GM12878 (cell line): ENCODE measurements around the gene CHAD. TPM values are rescaled to one million over a fixed set of nuclear protein-coding genes. Genes with fewer than 3 reads are reported as not detected.

Source experiments
- CREB1 ChIP-seq: IDR thresholded peaks from 2 replicates; pipeline ENCODE4 v1.6.1; 2012; ENCODE audit warnings: low read depth, mild to moderate bottlenecking, inconsistent platforms
- ELK1 ChIP-seq: IDR thresholded peaks from 2 replicates; pipeline ENCODE4 v1.6.1; 2012; ENCODE audit warnings: low read depth, low read length, improper control_type of control experiment
- ESRRA ChIP-seq: IDR thresholded peaks from 2 replicates; pipeline ENCODE4 v1.6.1; 2012; ENCODE audit warnings: mild to moderate bottlenecking, low read length, improper control_type of control experiment
- JUND ChIP-seq: IDR thresholded peaks from 2 replicates; pipeline ENCODE4 v1.6.1; 2012; ENCODE audit warnings: low read depth, mild to moderate bottlenecking, low read length, improper control_type of control experiment, moderate library complexity
- NR2C2 ChIP-seq: IDR thresholded peaks from 2 replicates; pipeline ENCODE4 v1.6.1; 2011; ENCODE audit warnings: borderline replicate concordance, low read depth; ENCODE audit not compliant: control insufficient read depth, insufficient read length
- RELA ChIP-seq: fragments of 450-650 bp; IDR thresholded peaks from 2 replicates; pipeline ENCODE4 v1.8.0; 2014; ENCODE audit warnings: borderline replicate concordance; ENCODE audit not compliant: partially characterized antibody
- SMARCA5 ChIP-seq: fragments of 450-650 bp; IDR thresholded peaks from 2 replicates; pipeline ENCODE4 v1.6.1; 2017; ENCODE audit warnings: mild to moderate bottlenecking
- SP1 ChIP-seq: IDR thresholded peaks from one replicate; pipeline ENCODE4 v1.6.1; 2011; ENCODE audit warnings: low read depth, low read length
- SREBF2 ChIP-seq: IDR thresholded peaks from 2 replicates; pipeline ENCODE4 v1.6.1; 2012; ENCODE audit warnings: mild to moderate bottlenecking, low read length
- STAT1 ChIP-seq: fragments of 450-650 bp; conservative IDR thresholded peaks from 2 replicates; pipeline ENCODE4 v1.6.1; 2014; ENCODE audit warnings: antibody characterized with exemption, mild to moderate bottlenecking
- ZBED1 ChIP-seq: IDR thresholded peaks from 2 replicates; pipeline ENCODE4 v1.6.1; 2016; ENCODE audit warnings: borderline replicate concordance
- ZBTB33 ChIP-seq: fragments of 450-650 bp; IDR thresholded peaks from 2 replicates; pipeline ENCODE4 v1.6.1; 2017; ENCODE audit warnings: mild to moderate bottlenecking
- ZNF384 ChIP-seq: IDR thresholded peaks from 2 replicates; pipeline ENCODE4 v1.6.1; 2012; ENCODE audit warnings: low read depth, mild to moderate bottlenecking, low read length, improper control_type of control experiment, borderline replicate concordance
- polyA plus RNA-seq, 11 experiments: library from polyadenylated mRNA; depleted of rRNA in 4 of 11; unstranded in 6 of 11; stranded (reverse) in 5 of 11; fragments of >200 nt; fragmentation: Nextera tagmentation in 4 of 11; fragmentation: Illumina TruSeq in 1 of 11; extraction: Ambion mirVana in 4 of 11; extraction: Trizol in 1 of 11; gene quantifications; 1 replicate in 1 of 11; 2 replicates in 10 of 11; pipeline versions ENCODE4 v1.2.1 to v1.2.3, GENCODE V29; 2011 to 2016; ENCODE audit warnings: inconsistent platforms in 2 of 11, missing spikeins in 2 of 11, low read depth in 1 of 11
- total RNA-seq, 4 experiments: library from RNA; depleted of rRNA in 3 of 4; stranded (reverse); fragments of >200 nt in 3 of 4; fragmentation: Illumina TruSeq in 1 of 4; extraction: Trizol in 1 of 4; gene quantifications; 2 replicates each; pipeline versions ENCODE4 v1.2.1 to v1.2.3, GENCODE V29; 2013 to 2021
- TF ChIP-seq, protein P1 (sequence below): fragments of 450-650 bp; IDR thresholded peaks from 2 replicates; pipeline ENCODE4 v1.6.1; 2014; ENCODE audit warnings: mild to moderate bottlenecking
- TF ChIP-seq, protein P2 (sequence below): fragments of 450-650 bp; formaldehyde crosslinking; IDR thresholded peaks from 2 replicates; pipeline ENCODE4 v1.4.0; 2020; ENCODE audit warnings: mild to moderate bottlenecking, moderate library complexity
- TF ChIP-seq, protein P3 (sequence below): fragments of 450-650 bp; IDR thresholded peaks from 2 replicates; pipeline ENCODE4 v1.6.1; 2018; ENCODE audit warnings: mild to moderate bottlenecking, low read depth, moderate library complexity; ENCODE audit not compliant: partially characterized antibody
- TF ChIP-seq, protein P4 (sequence below): fragments of 450-650 bp; formaldehyde crosslinking; IDR thresholded peaks from 2 replicates; pipeline ENCODE4 v1.5.0; 2022; ENCODE audit warnings: mild to moderate bottlenecking, missing genetic modification characterization

Gene CHAD
- total and polyA plus RNA-seq, 10 of the 15 experiments (the other 5 are each of a cell fraction or from before 2014, with no cell fraction given), result 0.06 TPM; not detected in 9

DNA sequence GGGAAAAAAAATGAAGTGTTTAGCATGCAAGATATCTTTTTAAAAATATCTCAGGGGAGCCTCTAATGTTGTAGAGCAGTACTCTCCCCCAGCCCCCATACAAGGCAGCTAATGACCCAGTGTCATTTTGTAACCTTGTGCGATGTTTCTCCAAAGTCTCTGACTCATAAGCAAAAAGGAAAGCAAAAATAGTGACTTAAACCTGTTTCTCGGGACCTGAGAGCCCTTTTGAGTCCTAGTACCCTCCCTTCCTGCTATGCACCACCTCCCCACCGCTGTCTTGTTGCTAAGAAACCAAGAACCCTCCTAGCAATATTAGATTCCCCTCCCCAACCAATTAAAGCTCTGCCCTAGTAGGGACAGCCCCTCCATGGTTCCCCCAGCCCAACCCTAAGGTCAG, 42.4 kb upstream of the CHAD start (continued):
- TF ChIP-seq JUND (peak; percentile 66; the same call in 1 of the 2 replicates), NR2C2 (no peak), CREB1 (peak; percentile 51), ZBED1 (no peak), ESRRA (no peak), STAT1 (no peak), SREBF2 (no peak), ZBTB33 (no peak), ZNF384 (no peak), SP1 (peak; percentile 57), SMARCA5 (no peak), RELA (no peak), ELK1 (no peak)
- TF ChIP-seq, protein P1, sequence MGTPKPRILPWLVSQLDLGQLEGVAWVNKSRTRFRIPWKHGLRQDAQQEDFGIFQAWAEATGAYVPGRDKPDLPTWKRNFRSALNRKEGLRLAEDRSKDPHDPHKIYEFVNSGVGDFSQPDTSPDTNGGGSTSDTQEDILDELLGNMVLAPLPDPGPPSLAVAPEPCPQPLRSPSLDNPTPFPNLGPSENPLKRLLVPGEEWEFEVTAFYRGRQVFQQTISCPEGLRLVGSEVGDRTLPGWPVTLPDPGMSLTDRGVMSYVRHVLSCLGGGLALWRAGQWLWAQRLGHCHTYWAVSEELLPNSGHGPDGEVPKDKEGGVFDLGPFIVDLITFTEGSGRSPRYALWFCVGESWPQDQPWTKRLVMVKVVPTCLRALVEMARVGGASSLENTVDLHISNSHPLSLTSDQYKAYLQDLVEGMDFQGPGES, result no peak
- TF ChIP-seq, protein P2, sequence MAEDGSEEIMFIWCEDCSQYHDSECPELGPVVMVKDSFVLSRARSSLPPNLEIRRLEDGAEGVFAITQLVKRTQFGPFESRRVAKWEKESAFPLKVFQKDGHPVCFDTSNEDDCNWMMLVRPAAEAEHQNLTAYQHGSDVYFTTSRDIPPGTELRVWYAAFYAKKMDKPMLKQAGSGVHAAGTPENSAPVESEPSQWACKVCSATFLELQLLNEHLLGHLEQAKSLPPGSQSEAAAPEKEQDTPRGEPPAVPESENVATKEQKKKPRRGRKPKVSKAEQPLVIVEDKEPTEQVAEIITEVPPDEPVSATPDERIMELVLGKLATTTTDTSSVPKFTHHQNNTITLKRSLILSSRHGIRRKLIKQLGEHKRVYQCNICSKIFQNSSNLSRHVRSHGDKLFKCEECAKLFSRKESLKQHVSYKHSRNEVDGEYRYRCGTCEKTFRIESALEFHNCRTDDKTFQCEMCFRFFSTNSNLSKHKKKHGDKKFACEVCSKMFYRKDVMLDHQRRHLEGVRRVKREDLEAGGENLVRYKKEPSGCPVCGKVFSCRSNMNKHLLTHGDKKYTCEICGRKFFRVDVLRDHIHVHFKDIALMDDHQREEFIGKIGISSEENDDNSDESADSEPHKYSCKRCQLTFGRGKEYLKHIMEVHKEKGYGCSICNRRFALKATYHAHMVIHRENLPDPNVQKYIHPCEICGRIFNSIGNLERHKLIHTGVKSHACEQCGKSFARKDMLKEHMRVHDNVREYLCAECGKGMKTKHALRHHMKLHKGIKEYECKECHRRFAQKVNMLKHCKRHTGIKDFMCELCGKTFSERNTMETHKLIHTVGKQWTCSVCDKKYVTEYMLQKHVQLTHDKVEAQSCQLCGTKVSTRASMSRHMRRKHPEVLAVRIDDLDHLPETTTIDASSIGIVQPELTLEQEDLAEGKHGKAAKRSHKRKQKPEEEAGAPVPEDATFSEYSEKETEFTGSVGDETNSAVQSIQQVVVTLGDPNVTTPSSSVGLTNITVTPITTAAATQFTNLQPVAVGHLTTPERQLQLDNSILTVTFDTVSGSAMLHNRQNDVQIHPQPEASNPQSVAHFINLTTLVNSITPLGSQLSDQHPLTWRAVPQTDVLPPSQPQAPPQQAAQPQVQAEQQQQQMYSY (CRISPR knock-in tag), result no peak
- TF ChIP-seq, protein P3, sequence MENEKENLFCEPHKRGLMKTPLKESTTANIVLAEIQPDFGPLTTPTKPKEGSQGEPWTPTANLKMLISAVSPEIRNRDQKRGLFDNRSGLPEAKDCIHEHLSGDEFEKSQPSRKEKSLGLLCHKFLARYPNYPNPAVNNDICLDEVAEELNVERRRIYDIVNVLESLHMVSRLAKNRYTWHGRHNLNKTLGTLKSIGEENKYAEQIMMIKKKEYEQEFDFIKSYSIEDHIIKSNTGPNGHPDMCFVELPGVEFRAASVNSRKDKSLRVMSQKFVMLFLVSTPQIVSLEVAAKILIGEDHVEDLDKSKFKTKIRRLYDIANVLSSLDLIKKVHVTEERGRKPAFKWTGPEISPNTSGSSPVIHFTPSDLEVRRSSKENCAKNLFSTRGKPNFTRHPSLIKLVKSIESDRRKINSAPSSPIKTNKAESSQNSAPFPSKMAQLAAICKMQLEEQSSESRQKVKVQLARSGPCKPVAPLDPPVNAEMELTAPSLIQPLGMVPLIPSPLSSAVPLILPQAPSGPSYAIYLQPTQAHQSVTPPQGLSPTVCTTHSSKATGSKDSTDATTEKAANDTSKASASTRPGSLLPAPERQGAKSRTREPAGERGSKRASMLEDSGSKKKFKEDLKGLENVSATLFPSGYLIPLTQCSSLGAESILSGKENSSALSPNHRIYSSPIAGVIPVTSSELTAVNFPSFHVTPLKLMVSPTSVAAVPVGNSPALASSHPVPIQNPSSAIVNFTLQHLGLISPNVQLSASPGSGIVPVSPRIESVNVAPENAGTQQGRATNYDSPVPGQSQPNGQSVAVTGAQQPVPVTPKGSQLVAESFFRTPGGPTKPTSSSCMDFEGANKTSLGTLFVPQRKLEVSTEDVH, result no peak
- TF ChIP-seq, protein P4, sequence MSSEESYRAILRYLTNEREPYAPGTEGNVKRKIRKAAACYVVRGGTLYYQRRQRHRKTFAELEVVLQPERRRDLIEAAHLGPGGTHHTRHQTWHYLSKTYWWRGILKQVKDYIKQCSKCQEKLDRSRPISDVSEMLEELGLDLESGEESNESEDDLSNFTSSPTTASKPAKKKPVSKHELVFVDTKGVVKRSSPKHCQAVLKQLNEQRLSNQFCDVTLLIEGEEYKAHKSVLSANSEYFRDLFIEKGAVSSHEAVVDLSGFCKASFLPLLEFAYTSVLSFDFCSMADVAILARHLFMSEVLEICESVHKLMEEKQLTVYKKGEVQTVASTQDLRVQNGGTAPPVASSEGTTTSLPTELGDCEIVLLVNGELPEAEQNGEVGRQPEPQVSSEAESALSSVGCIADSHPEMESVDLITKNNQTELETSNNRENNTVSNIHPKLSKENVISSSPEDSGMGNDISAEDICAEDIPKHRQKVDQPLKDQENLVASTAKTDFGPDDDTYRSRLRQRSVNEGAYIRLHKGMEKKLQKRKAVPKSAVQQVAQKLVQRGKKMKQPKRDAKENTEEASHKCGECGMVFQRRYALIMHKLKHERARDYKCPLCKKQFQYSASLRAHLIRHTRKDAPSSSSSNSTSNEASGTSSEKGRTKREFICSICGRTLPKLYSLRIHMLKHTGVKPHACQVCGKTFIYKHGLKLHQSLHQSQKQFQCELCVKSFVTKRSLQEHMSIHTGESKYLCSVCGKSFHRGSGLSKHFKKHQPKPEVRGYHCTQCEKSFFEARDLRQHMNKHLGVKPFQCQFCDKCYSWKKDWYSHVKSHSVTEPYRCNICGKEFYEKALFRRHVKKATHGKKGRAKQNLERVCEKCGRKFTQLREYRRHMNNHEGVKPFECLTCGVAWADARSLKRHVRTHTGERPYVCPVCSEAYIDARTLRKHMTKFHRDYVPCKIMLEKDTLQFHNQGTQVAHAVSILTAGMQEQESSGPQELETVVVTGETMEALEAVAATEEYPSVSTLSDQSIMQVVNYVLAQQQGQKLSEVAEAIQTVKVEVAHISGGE (CRISPR knock-in tag), result no peak
